HG03521 (cell line): Measurements from ENCODE around the gene VPS54.
A peak's percentile ranks its signal among the peaks of the same experiment; 100 is the strongest.
"Not testable (repeated sequence)": the region's sequence is repeated elsewhere in the genome, so short reads cannot be mapped to it uniquely, and the experiment has no call there.

Source experiments
- ATAC-seq: cut with Tn5 transposase; IDR thresholded peaks from one replicate; pipeline ENCODE4 v1.9.1; 2021; ENCODE audit warnings: mild to moderate bottlenecking, moderate library complexity; ENCODE audit not compliant: unreplicated experiment

VPS54 gene

GRCh38 chr2:63874204-63875130, 144.8 kb downstream of the VPS54 start:
- ATAC-seq: no peak

GRCh38 chr2:63872571-63873328, 146.5 kb downstream of the VPS54 start:
- no peak for ATAC-seq

DNA sequence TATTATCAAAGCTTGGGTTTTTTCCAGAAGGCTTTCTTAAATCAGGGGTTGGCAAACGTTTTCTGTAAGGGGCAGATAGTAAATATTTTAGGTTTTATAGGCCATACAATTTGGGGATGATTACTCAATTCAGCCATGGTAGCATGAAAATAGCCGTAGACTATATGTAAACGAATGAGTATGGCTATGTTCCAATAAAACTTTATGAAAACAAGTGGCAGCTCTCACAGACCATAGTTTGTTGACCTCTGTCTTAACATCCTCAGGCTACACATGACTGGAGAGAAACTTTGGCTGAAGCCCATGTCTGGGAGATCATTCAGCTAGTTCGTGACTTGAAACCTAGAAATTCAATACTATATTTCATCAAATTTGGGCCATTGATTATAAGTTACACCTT, 147.4 kb downstream of the VPS54 start:
- no peak for ATAC-seq

DNA sequence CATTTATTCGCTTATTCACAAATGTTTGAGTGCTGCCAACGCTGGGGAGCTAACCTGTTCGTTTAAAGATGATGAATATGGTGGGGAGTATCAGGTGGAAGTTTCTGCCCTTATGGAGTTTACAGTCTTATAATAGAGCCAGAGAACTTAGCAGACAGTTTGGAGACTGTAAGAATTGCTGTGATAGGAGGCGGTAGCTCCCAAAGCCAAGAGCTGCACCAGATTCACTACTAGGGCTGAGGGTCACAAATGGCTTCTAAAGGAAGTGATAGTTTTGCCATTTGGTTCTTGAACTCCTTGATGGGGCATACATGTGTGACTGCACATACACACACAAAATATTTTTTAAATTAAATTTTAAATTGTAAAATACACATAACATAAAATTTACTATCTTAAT, 148.5 kb downstream of the VPS54 start:
- no peak for ATAC-seq

DNA sequence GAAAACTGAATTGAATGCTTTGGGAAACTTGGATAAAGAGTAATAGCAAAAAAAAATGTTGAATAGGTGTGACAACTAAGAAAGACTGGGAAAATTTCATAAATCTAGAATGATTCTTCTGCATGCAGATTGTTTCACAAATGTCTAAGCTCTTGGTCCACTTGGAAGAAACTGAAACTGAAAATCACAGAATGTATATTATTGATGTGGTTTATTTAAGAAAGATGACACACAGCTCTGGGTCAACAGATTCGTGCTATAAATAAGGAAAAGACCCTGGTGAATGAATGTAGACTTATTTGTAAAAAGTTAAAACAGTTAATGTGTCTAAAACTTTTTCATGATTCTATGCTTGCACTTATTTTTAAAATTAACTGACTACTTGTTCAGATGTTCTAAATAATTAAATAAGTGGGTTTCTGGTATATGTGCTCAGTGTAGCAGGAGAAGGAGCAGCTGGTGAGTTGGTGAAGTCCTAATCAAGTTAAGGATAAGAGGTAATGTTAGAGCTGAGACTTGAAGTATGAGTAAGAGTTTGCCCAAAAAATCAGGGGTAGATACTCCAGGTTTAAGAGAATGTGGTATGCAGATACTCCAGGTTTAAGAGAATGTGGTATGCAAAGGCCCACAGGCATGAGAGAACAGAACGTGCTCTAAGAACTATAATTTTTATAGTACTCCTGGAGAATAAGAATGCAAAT, 153.1 kb downstream of the VPS54 start:
- ATAC-seq: peak; percentile 45

- ATAC-seq: no peak
These were observed 153.9 kb downstream of the VPS54 start for GRCh38 chr2:63865159-63865799.

DNA sequence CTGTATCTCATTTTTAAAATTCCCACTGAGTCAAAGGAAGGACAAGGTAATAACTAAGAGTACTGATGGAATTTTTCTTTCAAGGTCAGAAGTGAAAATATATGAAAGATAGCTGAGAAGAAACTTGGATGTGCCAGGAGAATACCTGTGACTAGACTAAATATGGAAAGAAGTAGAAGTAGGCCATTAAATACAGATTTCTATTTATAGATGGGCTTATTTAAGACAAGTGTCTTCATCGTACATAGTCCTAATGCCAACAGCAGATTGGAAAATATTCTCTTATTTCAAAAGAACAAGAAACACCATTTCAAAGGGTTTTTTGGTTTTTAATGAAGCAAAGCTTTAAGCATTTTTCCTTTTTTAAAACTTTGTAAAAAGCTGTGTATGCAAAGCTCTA, 155.5 kb downstream of the VPS54 start:
- no peak for ATAC-seq

DNA sequence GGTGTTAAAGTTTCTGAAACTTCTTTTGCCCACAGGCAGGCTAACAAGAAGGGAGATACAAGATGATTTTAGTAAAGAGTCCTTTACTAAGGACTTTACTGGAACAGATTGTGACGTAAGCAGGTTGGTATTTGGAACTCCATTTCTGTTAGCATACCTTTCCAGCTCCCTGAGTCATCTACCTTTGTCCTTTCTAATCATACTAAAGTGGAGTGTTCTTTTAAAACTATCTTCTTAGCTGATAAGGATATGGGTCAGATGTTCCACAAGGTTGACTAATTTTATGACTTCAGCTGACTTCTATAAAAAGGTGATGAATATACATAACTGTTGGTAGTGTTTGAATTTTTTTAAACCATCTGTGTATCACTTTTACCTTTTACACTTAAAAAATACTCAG, 156.4 kb downstream of the VPS54 start:
- ATAC-seq: no peak

- ATAC-seq: no peak
These were observed 157.9 kb downstream of the VPS54 start for GRCh38 chr2:63861220-63861822.

DNA sequence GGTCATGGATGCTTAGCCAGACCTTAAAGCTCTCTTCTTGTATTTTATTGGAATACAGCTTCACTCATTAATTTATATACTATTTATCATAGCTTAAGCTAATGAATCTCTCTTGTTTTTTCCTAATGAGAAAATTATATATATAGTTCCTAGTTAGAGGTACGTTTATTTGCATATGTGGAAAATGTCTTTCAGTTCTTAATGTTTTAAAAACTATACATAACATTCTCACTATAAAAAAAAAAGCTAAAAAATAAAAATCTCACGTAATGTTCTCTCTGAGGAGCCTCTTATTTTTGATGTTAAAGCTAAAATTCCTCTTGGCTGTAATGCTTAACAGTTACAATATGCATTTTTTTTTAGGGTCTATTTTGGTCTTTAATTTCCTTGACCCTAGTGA, 160.9 kb downstream of the VPS54 start:
- ATAC-seq: no peak

GRCh38 chr2:63856303-63856603, 163.0 kb downstream of the VPS54 start:
- ATAC-seq: no peak

DNA sequence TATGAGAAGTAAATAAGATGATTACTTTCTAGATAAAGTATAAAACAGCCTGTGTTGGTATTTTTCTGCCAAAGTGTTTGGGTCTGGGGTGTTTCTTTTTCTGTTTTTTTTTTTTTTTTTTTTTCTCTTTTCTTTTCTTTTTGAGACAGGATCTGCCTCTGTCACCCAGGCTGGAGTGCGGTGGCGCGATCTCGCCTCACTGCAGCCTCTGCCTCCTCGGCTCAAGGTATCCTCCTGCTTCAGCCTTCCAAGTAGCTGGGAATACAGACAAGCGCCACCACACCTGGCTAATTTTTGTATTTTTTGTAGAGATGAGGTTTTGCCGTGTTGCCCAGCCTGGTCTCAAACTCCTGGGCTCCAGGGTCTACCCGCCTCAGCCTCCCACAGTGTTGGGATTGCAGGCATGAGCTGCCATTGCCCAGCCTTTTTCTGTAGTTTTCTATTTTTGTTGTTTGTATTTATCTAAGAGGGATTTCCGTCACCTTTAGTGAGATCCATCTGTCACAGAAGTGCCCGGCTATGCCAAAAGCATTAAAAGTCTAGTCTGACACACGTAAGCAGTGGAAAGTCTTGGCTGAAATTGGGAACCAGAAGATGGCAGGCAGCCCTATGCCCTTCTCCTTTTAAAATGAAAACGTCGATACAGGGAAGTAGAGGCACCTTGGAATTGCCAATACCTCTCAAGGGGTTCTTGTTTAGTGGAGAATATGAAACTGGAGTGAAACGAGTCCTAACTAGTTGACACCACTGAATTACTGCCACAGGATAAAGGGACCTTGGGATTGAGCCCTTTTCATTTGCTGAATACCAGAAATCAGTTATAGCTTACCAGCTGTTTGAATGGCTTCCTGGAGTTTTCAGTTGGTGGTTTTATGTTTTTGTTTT, 163.6 kb downstream of the VPS54 start:
- ATAC-seq: no peak

DNA sequence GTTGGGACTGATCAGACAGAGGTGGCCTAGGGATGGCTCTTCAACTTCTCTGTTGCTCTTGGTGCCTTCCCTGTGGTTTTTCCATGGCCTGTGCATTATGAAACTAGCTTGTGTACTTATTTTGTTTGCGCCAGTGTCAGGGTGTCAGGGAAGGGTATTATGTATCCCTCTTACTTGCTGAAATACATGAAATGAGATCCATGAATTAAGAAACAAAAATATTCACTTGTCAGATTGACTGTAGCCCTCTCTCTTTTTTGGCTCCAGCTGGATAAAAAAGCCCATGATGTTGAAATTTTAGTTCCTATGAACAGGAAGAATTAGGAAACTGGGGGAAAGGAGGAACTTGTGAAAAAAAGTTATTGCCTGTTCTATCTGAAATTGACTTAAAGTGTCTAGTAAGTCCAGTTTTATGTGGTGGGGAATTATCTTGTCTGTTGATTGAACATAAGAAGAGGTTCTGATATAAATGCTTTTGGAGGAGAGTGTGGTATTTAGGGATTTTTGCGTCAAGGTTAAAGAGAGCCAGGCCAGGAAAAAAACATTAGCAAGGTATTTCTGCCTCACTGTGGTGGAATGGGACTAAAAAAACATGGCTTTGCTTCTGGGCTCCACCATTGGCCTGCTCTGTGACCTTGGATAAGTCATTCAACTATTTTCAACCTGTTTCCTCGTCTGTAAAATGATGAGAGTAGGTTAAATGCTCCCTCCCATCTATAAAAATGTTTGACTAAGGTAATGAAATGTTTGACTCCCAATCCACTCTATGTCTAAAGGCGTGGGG, 165.5 kb downstream of the VPS54 start:
- no peak for ATAC-seq

DNA sequence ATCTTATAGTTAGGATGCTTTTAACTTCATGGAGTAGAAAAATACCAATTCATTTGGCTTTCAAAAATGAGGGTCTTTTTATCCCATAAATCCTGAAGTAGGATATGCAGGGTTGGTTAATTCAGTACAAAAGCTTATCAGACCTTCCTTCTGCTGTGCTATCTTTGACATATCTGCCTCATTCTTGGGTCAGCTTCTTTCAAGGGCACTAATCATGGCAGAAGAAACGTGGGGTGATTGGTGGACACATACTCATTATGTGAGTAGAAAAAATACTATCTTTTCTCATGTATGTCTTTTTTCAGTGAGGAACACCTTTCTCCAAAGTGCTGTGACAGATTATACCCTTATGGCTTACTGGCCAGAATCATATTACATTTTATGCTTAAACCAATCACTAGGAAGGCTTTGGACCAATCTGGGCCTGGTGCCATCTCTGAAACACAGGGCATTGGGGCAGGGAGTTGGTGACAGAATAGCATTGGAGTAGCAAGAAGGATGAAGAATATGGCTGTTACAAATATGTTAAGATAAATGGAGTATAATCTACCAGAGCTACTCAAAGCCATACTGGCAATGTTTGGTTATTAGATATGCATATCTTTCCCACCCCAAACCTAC, 167.4 kb downstream of the VPS54 start:
- no peak for ATAC-seq

DNA sequence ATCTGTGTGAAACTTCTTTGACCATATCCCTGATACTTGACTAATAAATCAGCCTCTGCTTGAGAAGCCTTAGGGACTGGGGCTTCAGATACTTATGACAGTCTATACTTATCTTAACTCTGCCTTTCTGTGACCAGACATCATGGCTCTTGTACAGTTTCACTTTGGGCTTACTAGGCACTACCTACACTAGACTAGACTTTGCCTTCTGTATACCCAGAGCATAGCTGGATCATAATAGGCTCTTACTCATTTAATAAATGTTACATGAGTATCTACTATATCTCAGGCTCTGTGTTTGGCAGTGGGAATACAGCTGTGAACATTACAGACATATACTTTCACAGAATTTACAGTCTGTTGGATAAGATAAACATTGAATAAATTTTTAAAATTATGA, 168.6 kb downstream of the VPS54 start:
- no peak for ATAC-seq

GRCh38 chr2:63850204-63850571, 169.0 kb downstream of the VPS54 start:
- ATAC-seq: no peak

DNA sequence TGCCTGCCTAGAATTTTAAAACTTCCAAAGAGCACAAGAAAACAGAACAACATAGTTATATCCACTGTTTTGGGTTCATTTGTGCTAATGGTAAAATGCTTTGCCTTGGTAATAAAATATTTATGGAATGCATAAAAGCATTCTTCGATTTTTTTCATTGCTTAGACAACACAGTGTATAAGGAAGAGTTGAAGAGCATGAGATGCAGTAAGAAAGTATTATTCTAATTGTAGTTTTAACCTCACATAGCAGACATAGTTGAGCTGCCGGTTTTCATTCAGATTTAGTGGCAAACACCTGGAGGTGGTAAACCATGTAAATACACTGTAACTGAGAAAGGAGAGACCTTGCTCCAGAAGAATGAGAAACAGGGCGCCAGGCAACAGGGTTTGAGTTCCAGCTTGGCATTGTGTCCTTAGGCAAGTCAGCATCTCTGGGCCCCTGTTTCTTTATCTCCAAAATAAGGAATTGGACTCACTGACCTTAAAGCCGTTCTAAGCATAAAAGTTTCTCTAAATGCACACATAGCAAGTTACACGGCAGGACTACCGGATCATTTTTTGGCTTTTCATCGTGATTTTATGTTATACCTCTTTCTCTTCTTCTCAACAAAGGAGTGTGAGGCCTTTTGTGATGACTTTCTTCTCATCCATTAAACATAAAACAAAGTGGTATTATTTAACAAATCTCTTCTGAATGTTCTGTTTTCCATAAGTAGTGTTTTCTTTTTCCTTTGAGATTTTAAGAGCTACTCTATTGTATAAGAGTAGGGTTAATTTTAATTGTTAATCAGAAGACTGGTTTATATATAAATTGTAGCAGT, 169.6 kb downstream of the VPS54 start:
- ATAC-seq: no peak

GRCh38 chr2:63847571-63847970, 171.7 kb downstream of the VPS54 start:
- not testable (repeated sequence) for ATAC-seq
